ENCODE results near the gene ELOVL5. TPM values are rescaled to one million over a fixed set of nuclear protein-coding genes. Genes with fewer than 3 reads are reported as not detected.

The ELOVL5 gene
- total RNA-seq, 1 donor from 2014 or later = 67.1 TPM

- Mint-ChIP-seq H3K4me3 (ENCODE audit: low read depth) (no peak overlapping the region), H3K36me3 (ENCODE audit: insufficient read depth) (no peaks in the 10 kb centered on the region), H3K9me3 (ENCODE audit: low read depth) (peaks cover 10% of the 10 kb centered on the region), H3K4me1 (ENCODE audit: low read depth) (peaks cover 8% of the 10 kb centered on the region), H3K27ac (no peak overlapping the region), H3K27me3 (peaks cover 31% of the 10 kb centered on the region)
- no peak for DNase-seq (ENCODE audit: low spot score, unreplicated experiment)
- no peak for TF ChIP-seq CTCF (IDR thresholded peaks at IDR 0.05; ENCODE audit: unreplicated experiment)
These were observed 17.4 kb upstream of the ELOVL5 start for GRCh38 chr6:53366128-53366641.

DNA sequence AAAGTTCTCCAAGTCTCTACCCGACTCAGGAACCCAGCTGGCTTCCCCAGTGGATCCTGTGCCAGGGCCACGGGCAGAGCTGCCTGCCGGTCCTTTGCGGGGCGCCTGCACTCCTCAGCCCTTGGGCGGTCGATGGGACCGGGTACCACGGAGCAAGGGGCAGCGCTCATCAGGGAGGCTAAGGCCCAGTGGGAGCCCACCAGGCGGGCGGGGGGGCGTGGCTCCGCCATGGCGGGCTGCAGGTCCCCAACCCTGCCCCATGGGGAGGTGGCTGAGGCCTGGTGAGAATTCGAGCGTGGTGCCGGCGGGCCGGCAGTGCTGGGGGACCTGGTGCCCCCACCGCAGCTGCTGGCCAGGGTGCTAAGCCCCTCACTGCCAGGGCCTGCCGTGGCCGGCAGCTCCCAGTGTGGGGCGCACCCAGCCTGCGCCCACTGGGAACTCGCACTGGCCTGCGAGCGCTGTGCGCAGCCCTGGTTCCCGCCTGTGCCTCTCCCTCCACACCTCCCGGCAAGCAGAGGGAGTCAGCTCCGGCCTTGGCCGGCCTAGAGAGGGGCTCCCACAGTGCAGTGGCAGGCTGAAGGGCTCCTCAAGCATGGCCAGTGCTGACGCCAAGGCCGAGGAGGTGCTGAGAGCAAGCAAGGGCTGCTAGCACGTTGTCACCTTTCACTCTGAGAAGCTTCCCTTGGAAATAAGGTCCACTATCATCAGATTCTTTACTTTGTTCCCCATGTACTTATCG is 14.8 kb upstream of the ELOVL5 start:
- TF ChIP-seq CTCF (IDR thresholded peaks at IDR 0.05; ENCODE audit: unreplicated experiment) = no peak
- Mint-ChIP-seq H3K4me3 (ENCODE audit: low read depth) (no peak overlapping the region), H3K36me3 (ENCODE audit: insufficient read depth) (no peaks in the 10 kb centered on the region), H3K27ac (no peak overlapping the region), H3K4me1 (ENCODE audit: low read depth) (peaks cover 10% of the 10 kb centered on the region), H3K9me3 (ENCODE audit: low read depth) (peaks cover 10% of the 10 kb centered on the region), H3K27me3 (peaks cover 19% of the 10 kb centered on the region)
- no peak for DNase-seq (ENCODE audit: low spot score, unreplicated experiment)

- peaks cover 27% of the 10 kb centered on the region for H3K4me1 Mint-ChIP-seq (ENCODE audit: low read depth)
- peaks cover 20% of the 10 kb centered on the region for H3K27me3 Mint-ChIP-seq
- no peak overlapping the region for H3K4me3 Mint-ChIP-seq (ENCODE audit: low read depth)
- no peak for TF ChIP-seq CTCF (IDR thresholded peaks at IDR 0.05; ENCODE audit: unreplicated experiment)
- no peaks in the 10 kb centered on the region for H3K36me3 Mint-ChIP-seq (ENCODE audit: insufficient read depth)
- no peak for DNase-seq (ENCODE audit: low spot score, unreplicated experiment)
- no peaks in the 10 kb centered on the region for H3K9me3 Mint-ChIP-seq (ENCODE audit: low read depth)
- peak overlapping the region; percentile 70 for H3K27ac Mint-ChIP-seq
These were observed 12.8 kb upstream of the ELOVL5 start for GRCh38 chr6:53361549-53362031.

DNA sequence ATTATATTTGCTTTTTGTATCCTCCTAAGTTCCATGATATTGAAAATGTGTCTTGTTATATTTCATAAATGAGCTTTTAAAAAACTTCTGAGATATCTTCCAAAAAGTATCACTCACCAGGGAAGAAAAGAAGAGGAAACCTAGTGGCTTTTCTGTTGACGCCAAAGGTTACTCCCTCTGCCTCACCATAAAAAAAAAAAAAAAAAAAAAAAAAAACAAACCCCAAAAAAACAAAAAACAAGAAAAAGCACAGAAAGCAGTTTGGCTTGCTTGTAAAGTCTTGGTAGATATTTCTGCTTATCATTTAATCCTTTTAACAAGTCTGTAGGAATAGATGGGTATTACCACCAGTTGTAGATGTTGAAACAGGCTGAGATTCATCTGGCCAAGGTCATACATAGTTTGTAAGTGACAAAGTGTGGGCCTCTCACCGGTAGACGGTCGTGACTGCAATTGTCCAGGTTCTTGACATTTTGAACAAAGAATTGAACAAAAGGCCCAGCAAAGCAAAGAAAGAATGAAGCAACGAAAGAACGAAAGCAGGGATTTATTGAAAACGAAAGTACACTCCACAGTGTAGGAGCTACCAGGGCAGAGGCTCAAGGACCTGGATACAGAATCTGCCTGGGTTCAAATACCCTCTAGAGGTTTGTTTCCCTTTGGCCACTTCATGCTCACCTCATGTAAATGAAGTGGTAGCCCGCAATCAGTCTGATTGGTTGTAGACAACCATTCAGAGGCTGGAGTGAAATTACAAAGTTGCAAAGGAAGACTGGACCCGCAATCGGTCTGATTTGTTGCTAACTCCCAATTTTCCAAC is 11.6 kb upstream of the ELOVL5 start:
- Mint-ChIP-seq H3K27ac (peak overlapping the region; percentile 92), H3K4me3 (ENCODE audit: low read depth) (peak overlapping the region; percentile 75), H3K4me1 (ENCODE audit: low read depth) (peaks cover 27% of the 10 kb centered on the region), H3K36me3 (ENCODE audit: insufficient read depth) (no peaks in the 10 kb centered on the region), H3K27me3 (peaks cover 27% of the 10 kb centered on the region), H3K9me3 (ENCODE audit: low read depth) (no peaks in the 10 kb centered on the region)
- TF ChIP-seq CTCF (IDR thresholded peaks at IDR 0.05; ENCODE audit: unreplicated experiment) = no peak
- no peak for DNase-seq (ENCODE audit: low spot score, unreplicated experiment)

GRCh38 chr6:53359843-53360092 is 11.0 kb upstream of the ELOVL5 start:
- Mint-ChIP-seq H3K4me1 (ENCODE audit: low read depth) (peaks cover 27% of the 10 kb centered on the region), H3K9me3 (ENCODE audit: low read depth) (no peaks in the 10 kb centered on the region), H3K27me3 (peaks cover 30% of the 10 kb centered on the region), H3K27ac (peak overlapping the region; percentile 92), H3K4me3 (ENCODE audit: low read depth) (peak overlapping the region; percentile 75), H3K36me3 (ENCODE audit: insufficient read depth) (no peaks in the 10 kb centered on the region)
- no peak for DNase-seq (ENCODE audit: low spot score, unreplicated experiment)
- no peak for TF ChIP-seq CTCF (IDR thresholded peaks at IDR 0.05; ENCODE audit: unreplicated experiment)
